Upper lobe of left lung (tissue), 4 donors: ENCODE data around the gene STAMBP.

ENCODE experiments used
- EP300 ChIP-seq, 4 donors: sonication (generic); formaldehyde crosslinking; IDR thresholded peaks; one replicate each; pipeline ENCODE4 v1.5.1; 2017; ENCODE audit warnings: antibody characterized with exemption in 4 of 4, control low read depth in 2 of 4
- POLR2A ChIP-seq, 4 donors: fragments of 450-650 bp; IDR thresholded peaks; one replicate each; pipeline ENCODE4 v1.5.1; 2016 to 2017; ENCODE audit warnings: antibody characterized with exemption in 4 of 4, mild to moderate bottlenecking in 2 of 4
- POLR2AphosphoS5 ChIP-seq, 2 donors: sonication (generic); formaldehyde crosslinking; IDR thresholded peaks; one replicate each; pipeline ENCODE4 v1.5.1; 2017; ENCODE audit warnings: antibody characterized with exemption in 2 of 2
- TF ChIP-seq, protein P1 (sequence below), 6 experiments: fragments of 450-650 bp in 4 of 6; fragments of 200-600 bp in 2 of 6; sonication (generic) in 2 of 6; IDR thresholded peaks; one replicate each; pipeline ENCODE4 v1.5.1; 2016 to 2019; ENCODE audit warnings: antibody characterized with exemption in 6 of 6

DNA sequence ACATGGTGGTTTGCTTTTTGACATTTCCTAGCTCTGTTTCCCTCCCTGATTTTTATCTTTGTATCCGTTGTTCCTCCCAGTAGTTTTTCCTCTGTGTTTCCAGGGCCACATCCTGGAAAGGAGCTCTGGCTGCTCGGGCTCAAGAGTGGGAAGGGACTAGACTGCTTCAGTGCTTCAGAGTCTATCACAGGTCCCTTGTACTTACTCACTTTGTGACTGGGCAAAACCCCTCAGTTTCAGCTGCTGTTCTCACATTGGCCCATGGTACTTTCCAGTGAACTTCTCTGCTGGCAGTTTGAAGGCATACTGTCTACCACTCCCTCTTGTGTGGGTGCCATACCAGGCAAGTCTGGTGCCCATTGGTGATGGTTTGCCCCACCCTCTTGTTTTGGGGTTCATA lies 7.5 kb upstream of the STAMBP start:
- TF ChIP-seq, protein P1, sequence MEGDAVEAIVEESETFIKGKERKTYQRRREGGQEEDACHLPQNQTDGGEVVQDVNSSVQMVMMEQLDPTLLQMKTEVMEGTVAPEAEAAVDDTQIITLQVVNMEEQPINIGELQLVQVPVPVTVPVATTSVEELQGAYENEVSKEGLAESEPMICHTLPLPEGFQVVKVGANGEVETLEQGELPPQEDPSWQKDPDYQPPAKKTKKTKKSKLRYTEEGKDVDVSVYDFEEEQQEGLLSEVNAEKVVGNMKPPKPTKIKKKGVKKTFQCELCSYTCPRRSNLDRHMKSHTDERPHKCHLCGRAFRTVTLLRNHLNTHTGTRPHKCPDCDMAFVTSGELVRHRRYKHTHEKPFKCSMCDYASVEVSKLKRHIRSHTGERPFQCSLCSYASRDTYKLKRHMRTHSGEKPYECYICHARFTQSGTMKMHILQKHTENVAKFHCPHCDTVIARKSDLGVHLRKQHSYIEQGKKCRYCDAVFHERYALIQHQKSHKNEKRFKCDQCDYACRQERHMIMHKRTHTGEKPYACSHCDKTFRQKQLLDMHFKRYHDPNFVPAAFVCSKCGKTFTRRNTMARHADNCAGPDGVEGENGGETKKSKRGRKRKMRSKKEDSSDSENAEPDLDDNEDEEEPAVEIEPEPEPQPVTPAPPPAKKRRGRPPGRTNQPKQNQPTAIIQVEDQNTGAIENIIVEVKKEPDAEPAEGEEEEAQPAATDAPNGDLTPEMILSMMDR (IDR thresholded peaks at IDR 0.05) = no peak
- TF ChIP-seq POLR2AphosphoS5 (IDR thresholded peaks at IDR 0.05) = no peak
- TF ChIP-seq POLR2A (IDR thresholded peaks at IDR 0.05) = no peak
- TF ChIP-seq EP300 (IDR thresholded peaks at IDR 0.05) = no peak
